ENCODE results near the gene MAPKAP1.

The MAPKAP1 gene

DNA sequence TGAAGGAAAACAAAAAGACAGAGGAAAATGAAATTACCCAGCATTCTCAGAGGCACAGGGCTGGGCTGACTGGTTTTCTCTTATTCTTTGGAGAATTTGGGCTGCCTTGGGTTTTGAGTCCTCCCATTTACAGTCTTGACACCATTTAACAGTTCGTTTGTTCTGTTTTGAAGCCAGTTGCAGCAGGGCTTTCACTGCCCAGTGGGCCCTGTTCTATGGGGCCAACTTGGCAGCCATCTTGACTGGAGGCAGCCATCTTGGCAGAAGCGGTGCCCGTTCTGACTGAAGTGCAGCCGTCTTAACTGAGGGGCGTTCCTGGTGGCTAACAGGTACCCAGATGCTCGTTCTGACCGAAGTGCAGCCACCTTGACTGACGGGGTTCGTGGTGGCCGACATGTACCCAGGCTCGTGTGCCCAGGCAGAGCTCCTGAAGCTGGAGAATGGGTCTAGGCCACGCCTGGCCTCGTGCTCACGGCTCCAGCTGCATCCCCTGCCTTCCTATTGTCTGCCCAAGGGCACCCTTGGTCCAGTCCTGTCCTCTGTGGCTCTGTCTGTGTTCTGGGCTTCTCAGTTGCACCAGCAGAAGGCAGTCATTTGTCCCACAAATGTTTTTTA lies 281.0 kb downstream of the MAPKAP1 start:
- H2AFZ ChIP-seq (ENCODE audit: low read depth, low read length, severe bottlenecking): peak overlapping the region; percentile 29
- H3K4me2 ChIP-seq (ENCODE audit: low read depth, low read length, poor library complexity, severe bottlenecking): no peak overlapping the region
- no peak overlapping the region for H3K27ac ChIP-seq (ENCODE audit: low read depth, low read length)
- H4K20me1 ChIP-seq (ENCODE audit: low read depth, low read length): no peaks in the 10 kb centered on the region
- no peaks in the 10 kb centered on the region for H3K9me2 ChIP-seq (replicated peaks; ENCODE audit: insufficient read depth, low read length)
- no peaks in the 10 kb centered on the region for H3K27me3 ChIP-seq (ENCODE audit: low read length)
- H3F3A ChIP-seq (ENCODE audit: insufficient read depth): no peaks in the 10 kb centered on the region
- no peaks in the 10 kb centered on the region for H3K9me3 ChIP-seq (ENCODE audit: insufficient read depth, low read length)
- H3K36me3 ChIP-seq (ENCODE audit: low read length): no peaks in the 10 kb centered on the region
- no peak overlapping the region for H3K4me3 ChIP-seq (ENCODE audit: insufficient read depth, low read length, poor library complexity, severe bottlenecking)
- H3K9ac ChIP-seq (ENCODE audit: low read length): no peak overlapping the region
- no peak for TF ChIP-seq EZH2phosphoT487 (conservative IDR thresholded peaks at IDR 0.05; ENCODE audit: low read length)
- TF ChIP-seq, protein P1, sequence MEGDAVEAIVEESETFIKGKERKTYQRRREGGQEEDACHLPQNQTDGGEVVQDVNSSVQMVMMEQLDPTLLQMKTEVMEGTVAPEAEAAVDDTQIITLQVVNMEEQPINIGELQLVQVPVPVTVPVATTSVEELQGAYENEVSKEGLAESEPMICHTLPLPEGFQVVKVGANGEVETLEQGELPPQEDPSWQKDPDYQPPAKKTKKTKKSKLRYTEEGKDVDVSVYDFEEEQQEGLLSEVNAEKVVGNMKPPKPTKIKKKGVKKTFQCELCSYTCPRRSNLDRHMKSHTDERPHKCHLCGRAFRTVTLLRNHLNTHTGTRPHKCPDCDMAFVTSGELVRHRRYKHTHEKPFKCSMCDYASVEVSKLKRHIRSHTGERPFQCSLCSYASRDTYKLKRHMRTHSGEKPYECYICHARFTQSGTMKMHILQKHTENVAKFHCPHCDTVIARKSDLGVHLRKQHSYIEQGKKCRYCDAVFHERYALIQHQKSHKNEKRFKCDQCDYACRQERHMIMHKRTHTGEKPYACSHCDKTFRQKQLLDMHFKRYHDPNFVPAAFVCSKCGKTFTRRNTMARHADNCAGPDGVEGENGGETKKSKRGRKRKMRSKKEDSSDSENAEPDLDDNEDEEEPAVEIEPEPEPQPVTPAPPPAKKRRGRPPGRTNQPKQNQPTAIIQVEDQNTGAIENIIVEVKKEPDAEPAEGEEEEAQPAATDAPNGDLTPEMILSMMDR (IDR thresholded peaks at IDR 0.05; ENCODE audit: insufficient read depth, low read length, poor library complexity, severe bottlenecking): no peak
- no peaks in the 10 kb centered on the region for H3K79me2 ChIP-seq (ENCODE audit: insufficient read depth, low read length)

DNA sequence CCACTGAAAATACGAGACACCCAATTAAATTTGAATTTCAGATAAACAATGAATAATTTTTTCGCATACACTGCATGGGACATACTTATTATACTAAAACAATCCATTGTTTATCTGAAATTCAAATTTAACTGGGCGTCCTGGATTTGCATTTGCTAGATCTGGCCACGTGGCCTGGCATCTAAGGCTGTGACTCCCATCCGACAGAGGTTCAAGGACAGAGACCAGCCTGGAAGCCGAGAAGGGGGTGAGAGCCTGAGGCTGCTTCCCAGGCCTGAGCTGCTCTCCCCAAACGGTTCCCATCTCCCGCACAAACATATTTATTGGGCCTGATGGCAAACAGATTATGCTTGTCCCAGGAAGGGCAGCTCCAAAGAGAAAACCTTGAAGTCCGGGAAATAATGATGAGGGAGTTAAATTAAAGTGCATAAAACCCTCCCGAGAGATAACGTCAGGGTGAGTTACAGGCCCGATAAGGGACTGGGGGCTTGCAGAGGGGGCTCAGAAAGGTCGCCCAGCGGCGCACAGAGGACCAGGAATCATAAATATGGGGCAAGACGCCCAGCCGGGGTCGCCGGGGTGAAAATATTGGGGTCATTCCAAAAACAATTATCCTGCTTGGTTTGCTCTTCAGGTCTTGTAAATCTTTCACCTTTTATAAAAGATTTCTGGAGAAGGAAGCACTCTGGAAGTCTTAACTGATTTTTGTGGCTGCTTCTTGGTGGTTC lies 281.7 kb downstream of the MAPKAP1 start:
- no peak overlapping the region for H3K4me2 ChIP-seq (ENCODE audit: low read depth, low read length, poor library complexity, severe bottlenecking)
- H3K27ac ChIP-seq (ENCODE audit: low read depth, low read length): no peak overlapping the region
- no peaks in the 10 kb centered on the region for H4K20me1 ChIP-seq (ENCODE audit: low read depth, low read length)
- H3K27me3 ChIP-seq (ENCODE audit: low read length): no peaks in the 10 kb centered on the region
- no peaks in the 10 kb centered on the region for H3K79me2 ChIP-seq (ENCODE audit: insufficient read depth, low read length)
- no peaks in the 10 kb centered on the region for H3K9me2 ChIP-seq (replicated peaks; ENCODE audit: insufficient read depth, low read length)
- H3F3A ChIP-seq (ENCODE audit: insufficient read depth): no peaks in the 10 kb centered on the region
- no peaks in the 10 kb centered on the region for H3K9me3 ChIP-seq (ENCODE audit: insufficient read depth, low read length)
- no peak overlapping the region for H3K4me3 ChIP-seq (ENCODE audit: insufficient read depth, low read length, poor library complexity, severe bottlenecking)
- no peak overlapping the region for H3K9ac ChIP-seq (ENCODE audit: low read length)
- TF ChIP-seq, protein P1 (IDR thresholded peaks at IDR 0.05; ENCODE audit: insufficient read depth, low read length, poor library complexity, severe bottlenecking): no peak
- no peak for TF ChIP-seq EZH2phosphoT487 (conservative IDR thresholded peaks at IDR 0.05; ENCODE audit: low read length)
- H3K36me3 ChIP-seq (ENCODE audit: low read length): no peaks in the 10 kb centered on the region
- peak overlapping the region; percentile 29 for H2AFZ ChIP-seq (ENCODE audit: low read depth, low read length, severe bottlenecking)

DNA sequence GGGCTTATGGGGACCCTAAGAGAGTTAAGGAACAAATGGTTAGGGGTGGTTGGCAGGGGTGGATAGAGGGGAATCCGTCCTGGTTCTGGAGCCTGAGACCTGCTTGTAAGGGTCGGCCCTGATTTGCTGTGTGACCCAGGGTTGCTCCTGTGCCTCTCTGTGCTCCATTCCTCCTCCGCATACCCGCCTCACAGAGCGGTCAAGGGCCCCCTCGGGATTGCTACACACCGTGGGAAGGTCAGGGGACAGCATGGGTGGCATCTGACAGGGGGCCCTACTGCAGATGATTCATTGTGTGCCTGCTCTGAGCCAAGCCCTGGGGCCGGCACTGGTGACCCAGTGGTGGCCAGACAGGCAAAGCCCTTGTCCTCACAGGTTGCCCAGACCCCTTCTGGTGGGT lies 283.0 kb downstream of the MAPKAP1 start:
- H2AFZ ChIP-seq (ENCODE audit: low read depth, low read length, severe bottlenecking): no peak overlapping the region
- no peaks in the 10 kb centered on the region for H4K20me1 ChIP-seq (ENCODE audit: low read depth, low read length)
- H3F3A ChIP-seq (ENCODE audit: insufficient read depth): no peaks in the 10 kb centered on the region
- H3K4me2 ChIP-seq (ENCODE audit: low read depth, low read length, poor library complexity, severe bottlenecking): no peak overlapping the region
- no peaks in the 10 kb centered on the region for H3K36me3 ChIP-seq (ENCODE audit: low read length)
- H3K27ac ChIP-seq (ENCODE audit: low read depth, low read length): no peak overlapping the region
- TF ChIP-seq, protein P1 (IDR thresholded peaks at IDR 0.05; ENCODE audit: insufficient read depth, low read length, poor library complexity, severe bottlenecking): no peak
- TF ChIP-seq EZH2phosphoT487 (conservative IDR thresholded peaks at IDR 0.05; ENCODE audit: low read length): no peak
- H3K9me3 ChIP-seq (ENCODE audit: insufficient read depth, low read length): no peaks in the 10 kb centered on the region
- no peaks in the 10 kb centered on the region for H3K27me3 ChIP-seq (ENCODE audit: low read length)
- H3K4me3 ChIP-seq (ENCODE audit: insufficient read depth, low read length, poor library complexity, severe bottlenecking): no peak overlapping the region
- no peaks in the 10 kb centered on the region for H3K79me2 ChIP-seq (ENCODE audit: insufficient read depth, low read length)
- no peaks in the 10 kb centered on the region for H3K9me2 ChIP-seq (replicated peaks; ENCODE audit: insufficient read depth, low read length)
- no peak overlapping the region for H3K9ac ChIP-seq (ENCODE audit: low read length)
